OCI-LY3 (cell line): ENCODE measurements around the gene COPRS.

Source experiments
- CTCF ChIP-seq: fragments of 200-600, 300-600 bp; sonication (generic); IDR thresholded peaks from 2 replicates; pipeline ENCODE4 v1.5.1; 2014; ENCODE audit warnings: antibody characterized with exemption, low read length, low read depth
- EZH2phosphoT487 ChIP-seq: fragments of 200-600 bp; shearing (Covaris generic); IDR thresholded peaks from 2 replicates; pipeline ENCODE4 v1.6.1; 2018; ENCODE audit warnings: antibody characterized with exemption, mixed run types, low read depth

DNA sequence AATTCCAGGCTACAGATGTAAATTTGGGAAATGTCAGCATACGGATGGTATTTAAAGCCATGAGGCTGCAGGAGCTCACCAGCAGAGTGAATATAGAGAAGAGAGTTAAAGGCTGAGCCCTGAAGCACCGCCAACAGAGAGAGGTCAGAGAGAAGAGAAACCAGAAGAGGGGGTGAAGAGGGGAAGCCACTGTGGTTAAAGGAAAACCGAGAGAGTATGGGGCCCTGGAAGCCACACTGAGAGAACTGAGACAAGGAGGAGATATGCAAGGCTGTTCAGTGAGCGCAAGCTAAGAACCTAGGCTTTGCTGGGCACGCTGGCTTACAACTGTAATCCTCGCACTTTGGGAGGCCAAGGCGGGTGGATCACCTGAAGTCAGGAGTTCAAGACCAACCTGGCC, 24.6 kb downstream of the COPRS start:
- TF ChIP-seq CTCF: no peak
- TF ChIP-seq EZH2phosphoT487: no peak
